Epidermal melanocyte (primary cell): Measurements from ENCODE around the gene TSHZ2.
"Not testable (repeated sequence)": the region's sequence is repeated elsewhere in the genome, so short reads cannot be mapped to it uniquely, and the experiment has no call there.

Experiments
- DNase-seq: peaks from one replicate; pipeline ENCODE4 v3.0.0; 2011; ENCODE audit warnings: low spot score; ENCODE audit not compliant: insufficient read length

The TSHZ2 gene

DNA sequence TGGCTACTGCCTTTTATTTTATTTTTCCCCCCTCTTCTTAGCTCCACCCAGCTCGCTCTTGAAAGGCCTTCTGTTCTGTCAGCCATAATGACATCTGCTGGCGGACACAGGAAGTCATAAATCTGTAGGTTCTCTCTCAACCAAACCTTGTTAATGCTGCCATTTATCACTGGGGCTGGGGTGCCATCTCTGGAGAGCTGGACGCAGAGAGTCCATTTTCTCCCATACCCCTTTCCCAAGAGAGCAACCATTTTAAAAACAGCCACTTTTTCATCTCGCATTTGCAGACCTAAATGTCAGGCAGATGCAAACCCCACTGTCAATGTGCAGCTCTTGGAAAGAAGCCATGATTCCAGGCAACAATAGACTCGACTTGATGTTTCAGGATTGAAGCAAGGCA is 13.0 kb upstream of the TSHZ2 start:
- DNase-seq = no peak

DNA sequence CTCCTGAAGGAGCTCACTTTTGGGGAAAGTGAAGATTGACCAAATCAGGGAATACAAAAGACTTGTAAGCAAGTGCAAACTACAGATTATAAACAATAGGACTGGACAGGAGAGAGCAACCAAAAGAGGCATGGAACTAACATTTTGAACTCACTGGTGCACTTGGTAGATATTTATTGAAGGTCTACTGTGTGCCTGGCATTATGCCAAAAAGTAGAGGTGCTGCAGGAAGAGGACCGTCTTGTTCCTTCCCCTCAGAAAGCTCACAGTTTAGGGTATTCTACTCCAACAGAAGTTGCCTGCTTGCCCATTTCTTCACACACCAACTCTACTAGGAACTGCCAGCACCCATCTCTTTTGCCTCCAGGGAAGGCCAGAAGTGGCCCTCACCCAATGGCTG is 10.0 kb upstream of the TSHZ2 start:
- DNase-seq = no peak

DNA sequence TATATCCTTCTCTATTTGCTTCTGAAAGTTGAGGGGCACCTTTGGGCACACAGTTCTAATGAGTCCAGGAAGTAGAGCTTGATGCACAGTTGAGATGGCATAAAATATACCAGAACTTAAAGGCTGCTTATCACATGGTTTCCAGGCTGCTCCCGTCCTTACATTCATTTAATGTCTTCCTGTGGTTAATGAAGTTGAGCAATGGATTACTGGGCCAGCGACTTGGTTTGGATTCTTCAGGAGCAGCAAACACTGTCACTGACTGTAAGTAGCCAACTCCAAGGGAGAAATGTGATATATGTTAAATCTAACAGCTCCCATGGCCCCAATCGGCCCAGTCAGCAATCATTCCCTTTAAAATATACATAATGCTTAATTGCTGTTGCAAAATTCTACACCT is 9.0 kb upstream of the TSHZ2 start:
- DNase-seq = no peak

DNA sequence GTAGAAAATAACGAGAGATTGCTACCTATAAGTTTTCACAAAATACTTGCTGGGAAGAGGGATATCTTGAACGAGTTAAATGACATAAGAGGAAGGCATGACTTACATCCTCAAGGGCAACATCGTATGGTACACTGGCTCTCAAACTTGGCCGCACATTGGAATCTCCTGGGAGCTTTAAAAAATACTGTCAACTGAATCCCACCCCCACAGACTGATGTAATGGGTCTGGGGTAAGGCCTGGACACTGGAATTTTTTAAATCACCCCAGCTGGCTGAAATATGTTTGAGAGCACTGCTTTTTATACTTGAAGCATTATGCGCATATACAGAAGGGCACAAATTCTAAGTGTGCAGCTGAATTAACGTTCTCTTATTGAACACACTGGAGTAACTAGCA is 8.0 kb upstream of the TSHZ2 start:
- DNase-seq = no peak

GRCh38 chr20:52965380-52965779 is 6.8 kb upstream of the TSHZ2 start:
- DNase-seq = no peak

DNA sequence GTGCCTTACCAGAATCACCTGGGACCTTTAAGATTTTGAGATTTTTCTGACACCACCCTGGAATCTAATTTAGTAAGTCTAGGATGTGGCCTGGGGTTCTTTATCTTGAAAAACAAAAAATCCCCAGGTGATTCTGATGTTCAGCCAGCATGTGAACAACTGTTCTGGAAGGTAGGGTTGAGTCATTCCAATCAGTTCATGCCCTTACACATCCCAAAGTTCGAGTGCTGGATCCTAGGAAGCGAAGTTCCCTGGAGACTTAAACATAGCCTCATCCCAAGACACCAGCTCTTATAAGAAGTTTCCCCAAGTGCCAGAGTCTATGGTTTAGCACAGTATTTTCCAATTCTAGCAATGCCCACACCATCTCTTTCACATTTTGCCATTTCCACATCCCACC is 6.3 kb upstream of the TSHZ2 start:
- DNase-seq = no peak

- not testable (repeated sequence) for DNase-seq
Observed at GRCh38 chr20:52966543-52966942, 5.6 kb upstream of the TSHZ2 start.

GRCh38 chr20:52971498-52972189 is 514 bp upstream of the TSHZ2 start:
- no peak for DNase-seq

DNA sequence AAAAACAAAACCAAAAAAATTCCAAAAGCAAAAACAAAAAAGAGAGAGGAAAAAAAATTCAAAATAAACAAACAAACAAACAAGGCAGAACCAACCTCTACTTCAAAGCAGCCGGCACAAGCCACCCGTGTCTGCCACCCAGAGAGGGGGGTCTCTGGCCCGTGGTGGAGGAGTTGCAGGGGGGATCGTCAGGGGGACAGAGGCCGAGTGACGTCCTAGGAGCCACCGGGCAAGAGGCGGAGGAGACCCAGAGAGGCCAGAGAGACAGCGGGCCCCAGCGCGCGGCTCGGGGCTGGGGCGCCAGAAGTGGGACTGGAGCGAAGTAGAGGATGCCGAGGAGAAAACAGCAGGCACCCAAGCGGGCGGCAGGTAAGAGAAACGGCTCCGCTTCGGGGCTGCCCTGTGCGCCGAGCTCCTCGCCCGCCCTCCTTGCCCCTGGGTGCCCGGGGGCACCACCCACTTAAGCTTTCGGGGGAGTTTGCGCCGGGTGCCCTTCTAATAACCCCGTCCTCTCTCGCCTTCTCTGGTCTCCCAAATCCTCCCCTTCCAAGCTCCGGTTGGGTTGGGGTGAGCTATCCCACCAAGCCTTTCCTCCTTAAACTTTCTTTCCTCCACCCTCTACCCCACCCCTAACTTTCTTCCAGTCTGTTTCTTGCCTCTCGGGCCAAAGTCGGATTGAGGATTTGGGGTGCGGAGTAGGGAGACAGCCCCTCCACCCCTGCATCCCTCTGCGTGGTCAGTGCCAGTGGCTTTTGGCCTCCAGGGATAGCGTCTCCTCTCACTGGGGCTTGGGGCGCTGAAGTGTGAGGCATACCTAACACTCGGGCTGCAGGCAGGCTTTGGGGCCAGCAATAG is 1.0 kb downstream of the TSHZ2 start:
- no peak for DNase-seq

DNA sequence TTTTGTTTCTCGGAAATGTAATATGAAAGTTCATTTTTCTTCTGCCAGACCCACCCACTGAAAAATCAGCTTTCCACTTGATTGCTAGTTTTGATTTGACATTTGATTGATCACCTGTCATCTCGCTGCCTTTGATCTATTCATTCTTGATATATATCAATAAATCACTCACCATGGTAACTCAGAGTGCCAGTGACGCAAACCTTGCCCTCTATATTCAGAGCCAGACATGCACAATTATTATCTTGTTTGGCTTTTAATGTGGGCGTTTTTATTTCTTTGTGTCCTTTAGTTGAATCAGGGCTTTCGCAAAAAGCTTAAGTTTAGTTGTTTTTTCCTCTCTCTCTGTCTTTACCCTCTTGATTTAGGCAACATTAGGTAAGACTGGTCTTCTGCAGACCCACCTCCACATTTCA is 2.0 kb downstream of the TSHZ2 start:
- DNase-seq = no peak

GRCh38 chr20:52975029-52975732 is 3.0 kb downstream of the TSHZ2 start:
- no peak for DNase-seq

- no peak for DNase-seq
Observed at GRCh38 chr20:52975803-52976531, 3.8 kb downstream of the TSHZ2 start.

DNA sequence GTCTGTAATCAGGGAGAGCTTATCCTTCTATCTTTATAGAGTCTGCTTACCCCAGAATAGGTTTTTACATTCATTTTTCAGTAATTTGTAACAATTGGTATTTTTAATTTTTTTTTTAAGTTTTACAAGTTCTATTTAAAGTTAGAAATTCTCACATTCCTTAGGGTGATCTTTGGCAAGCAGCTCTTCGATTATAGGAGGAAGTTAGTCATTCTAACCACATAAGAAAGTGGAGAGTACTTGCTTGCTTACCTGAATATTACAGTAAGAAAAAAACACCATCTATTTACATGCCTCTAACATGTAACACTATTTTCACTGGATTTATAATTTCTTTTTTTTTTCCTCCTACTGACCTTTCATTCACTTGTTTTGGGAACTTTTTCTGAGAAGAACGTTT is 6.7 kb downstream of the TSHZ2 start:
- DNase-seq = no peak

- no peak for DNase-seq
Observed at GRCh38 chr20:52981051-52981450, 8.9 kb downstream of the TSHZ2 start.

- DNase-seq = no peak
Observed at GRCh38 chr20:52983726-52984450, 11.7 kb downstream of the TSHZ2 start.

- no peak for DNase-seq
Observed at GRCh38 chr20:52984451-52984810, 12.3 kb downstream of the TSHZ2 start.

GRCh38 chr20:52985687-52986086 is 13.5 kb downstream of the TSHZ2 start:
- DNase-seq = no peak

GRCh38 chr20:52987295-52987694 is 15.1 kb downstream of the TSHZ2 start:
- no peak for DNase-seq

GRCh38 chr20:52991830-52992229 is 19.7 kb downstream of the TSHZ2 start:
- DNase-seq = no peak

DNA sequence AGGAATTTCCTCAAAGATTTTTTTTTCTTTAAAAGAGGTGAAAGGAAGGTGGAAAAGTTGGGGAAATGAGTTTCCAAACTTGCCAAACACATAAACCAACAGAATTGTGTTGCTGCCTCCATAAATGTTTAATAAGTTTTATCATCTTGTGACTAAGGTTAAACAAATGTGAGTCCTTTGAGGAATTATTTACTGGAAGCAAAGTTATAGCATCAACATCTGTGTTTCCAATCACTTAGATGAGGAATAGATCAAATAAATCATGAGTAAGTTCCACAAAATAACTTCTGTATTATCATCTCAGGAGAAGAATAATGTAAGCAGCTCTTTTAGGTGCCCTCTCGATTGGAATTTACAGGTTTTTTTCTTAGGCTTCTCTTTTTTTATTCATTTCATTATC is 20.5 kb downstream of the TSHZ2 start:
- DNase-seq = no peak

GRCh38 chr20:52993076-52993475 is 20.9 kb downstream of the TSHZ2 start:
- DNase-seq = no peak
